Liver (tissue), 3 donors: Measurements from ENCODE around the gene DHRS7.

ENCODE experiments used
- CTCF ChIP-seq: fragments of 150-350 bp; IDR thresholded peaks from 2 replicates; pipeline ENCODE4 v1.5.1; 2017; ENCODE audit warnings: improper control_type of control experiment, low read depth, low read length; ENCODE audit not compliant: missing input control
- FOXA1 ChIP-seq: IDR thresholded peaks from 2 replicates; pipeline ENCODE4 v1.6.1; 2016; ENCODE audit warnings: antibody characterized with exemption
- GABPA ChIP-seq, 2 donors: IDR thresholded peaks in 1 of 2; conservative IDR thresholded peaks in 1 of 2; 2 replicates each; pipeline ENCODE4 v1.6.1; 2016; ENCODE audit warnings: antibody characterized with exemption in 2 of 2, mild to moderate bottlenecking in 1 of 2, moderate library complexity in 1 of 2
- JUND ChIP-seq, 2 donors: IDR thresholded peaks; 2 replicates each; pipeline ENCODE4 v1.6.1; 2016; ENCODE audit warnings: antibody characterized with exemption in 2 of 2
- MAX ChIP-seq: IDR thresholded peaks from 2 replicates; pipeline ENCODE4 v1.6.1; 2016; ENCODE audit warnings: antibody characterized with exemption
- RAD21 ChIP-seq, 2 donors: IDR thresholded peaks; 2 replicates each; pipeline ENCODE4 v1.6.1; 2016; ENCODE audit warnings: antibody characterized with exemption in 2 of 2, mild to moderate bottlenecking in 2 of 2
- REST ChIP-seq: IDR thresholded peaks from 2 replicates; pipeline ENCODE4 v1.6.1; 2016; ENCODE audit warnings: antibody characterized with exemption, mild to moderate bottlenecking
- RXRA ChIP-seq, 2 donors: IDR thresholded peaks; 2 replicates each; pipeline ENCODE4 v1.6.1; 2017 to 2018; ENCODE audit warnings: antibody characterized with exemption in 2 of 2, mild to moderate bottlenecking in 1 of 2
- TAF1 ChIP-seq: conservative IDR thresholded peaks from 2 replicates; pipeline ENCODE4 v1.6.1; 2016; ENCODE audit warnings: antibody characterized with exemption, mild to moderate bottlenecking
- ZBTB33 ChIP-seq: IDR thresholded peaks from 2 replicates; pipeline ENCODE4 v1.6.1; 2016; ENCODE audit warnings: antibody characterized with exemption
- donor health status: healthy.
- donor health status: healthy.

- TF ChIP-seq REST, result no peak
- TF ChIP-seq TAF1, result no peak
- no peak for TF ChIP-seq CTCF
- no peak for TF ChIP-seq ZBTB33
- TF ChIP-seq GABPA (IDR thresholded peaks at IDR 0.05 in 1 of 2, conservative IDR thresholded peaks at IDR 0.05 in 1 of 2), result no peak
- TF ChIP-seq FOXA1, result no peak
- no peak for TF ChIP-seq RAD21 (IDR thresholded peaks at IDR 0.05)
- no peak for TF ChIP-seq MAX
- TF ChIP-seq RXRA (IDR thresholded peaks at IDR 0.05), result no peak
- TF ChIP-seq JUND (IDR thresholded peaks at IDR 0.05), result no peak
These were observed 23.5 kb upstream of the DHRS7 start for GRCh38 chr14:60188696-60189095.
